Neuronal stem cell (in vitro differentiated cells): ENCODE results near the gene CEP131.
A peak's percentile ranks its signal among the peaks of the same experiment; 100 is the strongest.

Experiments used
- DNase-seq: peaks from one replicate; pipeline ENCODE4 v3.0.0-alpha.2; 2013; ENCODE audit warnings: low spot score
- H2AFZ ChIP-seq: one replicate; pipeline ENCODE4 v1.6.1; 2013; ENCODE audit warnings: mild to moderate bottlenecking, low read length, inconsistent platforms
- H2AK5ac ChIP-seq: 2 replicates; pipeline ENCODE4 v1.6.1; 2013; ENCODE audit warnings: low read depth, mild to moderate bottlenecking, inconsistent platforms, low read length, moderate library complexity, mixed read lengths
- H2BK120ac ChIP-seq: 2 replicates; pipeline ENCODE4 v1.6.1; 2013; ENCODE audit warnings: low read depth, mild to moderate bottlenecking, inconsistent platforms, low read length, moderate library complexity, mixed read lengths
- H2BK12ac ChIP-seq: one replicate; pipeline ENCODE4 v1.6.1; 2013; ENCODE audit warnings: low read length, inconsistent platforms
- H2BK15ac ChIP-seq: 2 replicates; pipeline ENCODE4 v1.6.1; 2013; ENCODE audit warnings: mild to moderate bottlenecking, low read length, inconsistent platforms, mixed read lengths
- H2BK5ac ChIP-seq: one replicate; pipeline ENCODE4 v1.6.1; 2013; ENCODE audit warnings: inconsistent platforms, mild to moderate bottlenecking, low read length, moderate library complexity
- H3K14ac ChIP-seq: one replicate; pipeline ENCODE4 v1.6.1; 2013; ENCODE audit warnings: low read length, inconsistent platforms
- H3K18ac ChIP-seq: 2 replicates; pipeline ENCODE4 v1.6.1; 2013; ENCODE audit warnings: low read length, inconsistent platforms
- H3K23ac ChIP-seq: 2 replicates; pipeline ENCODE4 v1.6.1; 2013; ENCODE audit warnings: low read depth, mild to moderate bottlenecking, mixed read lengths, low read length, inconsistent platforms; ENCODE audit not compliant: poor library complexity
- H3K27ac ChIP-seq: replicated peaks from 3 replicates; pipeline ENCODE4 v1.5.1; 2013; ENCODE audit warnings: low read length, inconsistent platforms
- H3K27me3 ChIP-seq, 3 experiments: 2 replicates each; pipeline ENCODE4 v1.6.1; 2013; ENCODE audit warnings: low read length in 3 of 3, mild to moderate bottlenecking in 2 of 3, inconsistent platforms in 1 of 3, low read depth in 1 of 3, mixed read lengths in 1 of 3, moderate library complexity in 1 of 3; ENCODE audit not compliant: control insufficient read depth in 3 of 3, insufficient read depth in 3 of 3
- H3K36me3 ChIP-seq, 2 donors: replicated peaks in 1 of 2; 2 replicates each; pipeline ENCODE4 v1.6.1; 2013; ENCODE audit warnings: low read length in 2 of 2; ENCODE audit not compliant: control insufficient read depth in 2 of 2, insufficient read depth in 2 of 2
- H3K4ac ChIP-seq: 2 replicates; pipeline ENCODE4 v1.6.1; 2013; ENCODE audit warnings: inconsistent platforms, mild to moderate bottlenecking, low read length, moderate library complexity
- H3K4me1 ChIP-seq, 2 donors: 1 replicate in 1 of 2; 2 replicates in 1 of 2; pipeline ENCODE4 v1.6.1; 2013; ENCODE audit warnings: low read length in 2 of 2, low read depth in 1 of 2; ENCODE audit not compliant: control insufficient read depth in 2 of 2, insufficient read depth in 1 of 2
- H3K4me2 ChIP-seq: one replicate; pipeline ENCODE4 v1.6.1; 2013; ENCODE audit warnings: mild to moderate bottlenecking, low read length, inconsistent platforms; ENCODE audit not compliant: insufficient read depth, poor library complexity, severe bottlenecking
- H3K4me3 ChIP-seq, 2 donors: 2 replicates each; pipeline ENCODE4 v1.5.1; 2013; ENCODE audit warnings: low read length in 2 of 2, mild to moderate bottlenecking in 2 of 2, inconsistent platforms in 1 of 2, moderate library complexity in 1 of 2
- H3K79me1 ChIP-seq: one replicate; pipeline ENCODE4 v1.6.1; 2013; ENCODE audit warnings: low read depth, mild to moderate bottlenecking, inconsistent platforms, low read length, moderate library complexity
- H3K9ac ChIP-seq: one replicate; pipeline ENCODE4 v1.6.1; 2013; ENCODE audit warnings: mild to moderate bottlenecking, low read depth, low read length, inconsistent platforms; ENCODE audit not compliant: poor library complexity
- H3K9me3 ChIP-seq, 2 donors: replicated peaks in 1 of 2; 2 replicates each; pipeline versions ENCODE3 to v1.6.1; 2013; ENCODE audit warnings: low read length in 2 of 2, mild to moderate bottlenecking in 2 of 2, inconsistent platforms in 1 of 2, low read depth in 1 of 2, mixed read lengths in 1 of 2, moderate library complexity in 1 of 2; ENCODE audit not compliant: control insufficient read depth in 2 of 2, insufficient read depth in 1 of 2
- H4K8ac ChIP-seq: one replicate; pipeline ENCODE4 v1.6.1; 2013; ENCODE audit warnings: low read depth, mild to moderate bottlenecking, inconsistent platforms, low read length, moderate library complexity
- H4K91ac ChIP-seq: one replicate; pipeline ENCODE4 v1.6.1; 2013; ENCODE audit warnings: low read length, low read depth, mild to moderate bottlenecking, inconsistent platforms; ENCODE audit not compliant: poor library complexity
- WGBS, 2 donors: extraction: QIAGEN DNeasy Blood & Tissue Kit; methylation state at CpG; one replicate each; pipeline ENCODE4 v1.1.7; 2013; ENCODE audit warnings: missing lambda C conversion rate in 2 of 2, mixed read lengths in 1 of 2; ENCODE audit not compliant: insufficient read length in 2 of 2, insufficient replicate concordance in 1 of 2; ENCODE audit errors: extremely low coverage in 2 of 2; 5-methylcytosine and 5-hydroxymethylcytosine counted together

Gene CEP131

DNA sequence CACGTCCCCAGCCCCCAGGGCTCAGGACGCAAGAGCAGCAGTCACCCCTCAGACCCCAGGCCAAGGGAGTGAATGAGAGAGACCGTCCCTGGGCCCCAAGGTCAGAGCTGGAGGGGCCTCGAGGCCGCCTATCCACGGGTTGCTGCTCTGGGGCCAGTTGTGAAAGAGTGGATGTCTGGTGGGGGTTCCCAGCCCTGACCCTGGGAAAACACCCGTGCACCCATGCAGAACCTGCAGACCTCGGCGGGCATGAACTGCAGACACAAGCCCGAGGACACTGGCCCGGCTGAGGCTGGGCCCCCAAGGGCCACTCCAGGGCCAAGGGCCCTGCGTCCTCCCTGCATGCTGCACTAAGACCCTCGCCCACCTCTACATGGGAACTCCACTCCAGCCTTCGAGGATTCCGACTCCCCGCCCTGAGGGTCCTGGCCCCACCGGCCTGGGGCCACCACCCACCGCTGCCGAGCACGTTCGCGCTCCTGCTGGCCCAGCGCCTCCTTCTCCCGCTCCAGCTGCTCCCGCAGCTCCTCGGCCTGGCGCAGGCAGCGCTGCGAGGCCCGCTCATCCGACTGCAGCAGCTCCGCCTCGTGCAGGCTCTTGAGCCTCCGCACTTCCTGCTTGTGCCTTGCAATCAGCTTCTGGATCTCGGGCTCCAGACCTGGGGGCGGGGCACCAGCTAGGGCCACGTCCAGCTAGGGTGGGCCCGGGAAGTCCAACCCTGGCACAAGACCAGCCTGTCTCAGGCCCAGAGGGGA, 29.1 kb downstream of the CEP131 start:
- Histone ChIP-seq H3K27ac (no peak overlapping the region), H2BK15ac (no peak overlapping the region), H2BK12ac (no peak overlapping the region), H3K18ac (no peak overlapping the region), H3K4me3 (no peak overlapping the region), H3K4ac (no peak overlapping the region), H3K36me3 (peaks cover 39 to 89% of the 10 kb centered on the region in 2 donors), H2BK120ac (no peak overlapping the region), H3K79me1 (peaks cover 2% of the 10 kb centered on the region), H2BK5ac (no peak overlapping the region), H3K14ac (no peak overlapping the region), H3K23ac (no peak overlapping the region), H4K91ac (no peak overlapping the region), H3K27me3 (no peaks in the 10 kb centered on the region), H3K9ac (no peak overlapping the region), H4K8ac (no peak overlapping the region), H2AK5ac (no peak overlapping the region), H2AFZ (no peak overlapping the region), H3K4me1 (no peaks in the 10 kb centered on the region), H3K4me2 (no peak overlapping the region), H3K9me3 (no peaks in the 10 kb centered on the region)
- no CpG with 5 or more reads among the region's 38 CpGs for WGBS, 2 donors
- DNase-seq, result no peak

DNA sequence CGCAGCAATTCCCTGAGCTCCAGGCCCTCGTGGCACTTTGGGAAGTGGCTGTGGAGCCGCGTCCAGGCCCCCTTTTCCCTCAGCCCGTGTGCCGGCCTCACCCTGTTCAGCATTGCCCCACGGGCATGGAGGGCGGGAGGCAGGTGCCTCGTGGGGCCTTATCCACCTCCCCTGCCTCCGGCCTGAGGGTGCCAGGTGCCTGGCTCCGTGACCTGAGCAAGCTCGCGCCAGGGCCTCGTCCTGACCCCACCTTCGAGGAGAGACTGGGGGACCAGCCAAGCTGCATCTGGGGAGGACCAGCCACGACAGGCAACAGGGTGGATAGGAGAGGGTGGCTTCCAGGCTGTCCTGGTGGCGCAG, 29.7 kb downstream of the CEP131 start:
- H2AK5ac ChIP-seq, result no peak overlapping the region
- no peak for DNase-seq
- no peak overlapping the region for H2AFZ ChIP-seq
- H3K27me3 ChIP-seq, result no peaks in the 10 kb centered on the region
- H2BK120ac ChIP-seq, result no peak overlapping the region
- H3K9me3 ChIP-seq, result no peaks in the 10 kb centered on the region
- peak overlapping the region; percentile 39 for H2BK5ac ChIP-seq
- H3K79me1 ChIP-seq, result peaks cover 2% of the 10 kb centered on the region
- H2BK15ac ChIP-seq, result no peak overlapping the region
- H3K14ac ChIP-seq, result no peak overlapping the region
- no peak overlapping the region for H3K4ac ChIP-seq
- no peak overlapping the region for H4K8ac ChIP-seq
- no peak overlapping the region for H4K91ac ChIP-seq
- H3K4me2 ChIP-seq, result no peak overlapping the region
- H3K27ac ChIP-seq, result no peak overlapping the region
- no CpG with 5 or more reads among the region's 17 CpGs for WGBS, 2 donors
- peaks cover 42 to 88% of the 10 kb centered on the region in 2 donors for H3K36me3 ChIP-seq
- peak overlapping the region; percentile 21 for H3K9ac ChIP-seq
- no peak overlapping the region for H2BK12ac ChIP-seq
- H3K23ac ChIP-seq, result no peak overlapping the region
- no peak overlapping the region for H3K18ac ChIP-seq
- no peaks in the 10 kb centered on the region for H3K4me1 ChIP-seq
- no peak overlapping the region for H3K4me3 ChIP-seq

DNA sequence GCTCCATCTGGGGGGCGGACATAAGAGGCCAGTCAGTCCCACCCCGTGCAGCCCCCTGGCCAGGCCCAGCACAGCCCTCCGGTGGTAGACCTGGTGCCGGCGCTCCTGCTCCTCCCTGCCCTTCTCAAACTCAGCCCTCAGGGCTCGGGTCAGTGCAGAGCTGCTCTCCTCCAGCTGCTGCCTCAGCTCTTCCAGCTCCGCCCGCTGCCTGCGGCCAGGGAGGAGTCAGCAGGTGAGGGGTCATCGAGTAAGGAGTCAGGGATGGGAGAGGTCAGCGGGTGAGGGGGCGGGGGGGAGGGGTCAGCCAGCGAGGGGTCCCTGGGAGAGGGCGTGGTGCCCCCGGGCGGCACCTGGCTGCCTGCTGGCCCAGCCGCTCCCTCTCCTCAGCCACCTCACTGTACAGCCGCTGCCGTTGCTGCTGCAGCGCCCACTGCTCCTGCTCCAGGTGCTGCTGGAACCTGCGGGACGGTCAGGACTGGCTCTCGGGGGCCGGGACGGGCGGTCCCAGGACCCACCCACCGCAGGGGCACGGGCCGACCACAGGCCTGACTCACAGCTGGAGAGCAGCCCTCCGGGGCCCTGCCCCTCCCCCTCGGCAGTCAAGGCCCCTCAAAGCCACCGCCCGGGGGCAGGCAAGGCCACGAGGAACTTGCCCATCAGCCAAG, 30.2 kb downstream of the CEP131 start:
- Histone ChIP-seq H3K18ac (no peak overlapping the region), H3K79me1 (peaks cover 2% of the 10 kb centered on the region), H2BK120ac (no peak overlapping the region), H4K8ac (no peak overlapping the region), H2AFZ (no peak overlapping the region), H4K91ac (no peak overlapping the region), H3K27ac (no peak overlapping the region), H3K14ac (no peak overlapping the region), H3K4me3 (no peak overlapping the region), H2BK5ac (no peak overlapping the region), H3K36me3 (peaks cover 37 to 84% of the 10 kb centered on the region in 2 donors), H2BK12ac (no peak overlapping the region), H3K4ac (no peak overlapping the region), H3K4me2 (no peak overlapping the region), H2AK5ac (no peak overlapping the region), H3K9ac (no peak overlapping the region), H2BK15ac (no peak overlapping the region), H3K9me3 (no peaks in the 10 kb centered on the region), H3K4me1 (no peaks in the 10 kb centered on the region), H3K27me3 (no peaks in the 10 kb centered on the region), H3K23ac (no peak overlapping the region)
- no peak for DNase-seq
- no CpG with 5 or more reads among the region's 34 CpGs for WGBS, 2 donors

DNA sequence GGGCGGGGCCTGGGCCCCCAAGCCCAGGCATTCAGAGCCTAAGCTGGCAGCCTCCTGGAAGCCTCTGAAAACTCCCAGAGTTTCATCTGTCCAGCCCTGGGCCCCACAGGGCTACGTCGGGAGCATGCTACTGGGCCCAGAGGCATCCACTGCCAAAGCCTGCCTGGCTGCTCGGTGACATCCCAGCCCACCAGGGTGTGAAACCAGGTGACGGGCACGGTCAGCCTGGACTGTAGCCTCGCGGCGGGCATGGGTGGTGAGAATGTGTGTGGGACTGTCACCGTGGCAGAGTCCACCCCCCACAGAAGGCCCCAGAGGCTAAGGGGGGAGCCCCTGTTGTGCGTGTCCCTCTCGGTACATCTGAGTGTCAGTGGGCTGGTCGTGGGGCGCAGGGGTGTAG, 31.1 kb downstream of the CEP131 start:
- Histone ChIP-seq H2AFZ (no peak overlapping the region), H3K9me3 (no peaks in the 10 kb centered on the region), H3K4me1 (no peaks in the 10 kb centered on the region), H2BK120ac (no peak overlapping the region), H2AK5ac (no peak overlapping the region), H3K27ac (no peak overlapping the region), H2BK12ac (no peak overlapping the region), H2BK5ac (no peak overlapping the region), H3K9ac (peak overlapping the region; percentile 60), H2BK15ac (no peak overlapping the region), H3K4me2 (no peak overlapping the region), H3K14ac (no peak overlapping the region), H3K23ac (peak overlapping the region; percentile 44), H3K36me3 (peaks cover 37 to 76% of the 10 kb centered on the region in 2 donors), H3K4me3 (no peak overlapping the region), H3K18ac (no peak overlapping the region), H4K8ac (no peak overlapping the region), H3K4ac (no peak overlapping the region), H3K79me1 (peaks cover 2% of the 10 kb centered on the region), H3K27me3 (no peaks in the 10 kb centered on the region), H4K91ac (no peak overlapping the region)
- no peak for DNase-seq
- no CpG with 5 or more reads among the region's 14 CpGs for WGBS, 2 donors
